Kidney (tissue), 14 donors: ENCODE results near the gene SNRPD3. TPM values are rescaled to one million over a fixed set of nuclear protein-coding genes. Genes with fewer than 3 reads are reported as not detected.

Experiments
- DNase-seq, 5 donors: peaks; one replicate each; pipeline ENCODE4 v3.0.0-alpha.2; 2013 to 2020
- FAIRE-seq: peaks from 2 replicates; lab custom pipeline; 2012; peaks lifted over from hg19 to GRCh38; lab: Jason Lieb, UNC
- H3K27ac ChIP-seq, 2 donors: one replicate each; pipeline ENCODE4 v1.7.0; 2013; ENCODE audit warnings: low read depth in 2 of 2, low read length in 2 of 2, inconsistent platforms in 1 of 2
- H3K27me3 ChIP-seq: one replicate; pipeline ENCODE4 v1.7.1; 2013; ENCODE audit warnings: low read length, inconsistent platforms; ENCODE audit not compliant: control insufficient read depth, insufficient read depth
- H3K36me3 ChIP-seq, 3 donors: one replicate each; pipeline versions ENCODE4 v1.7.0 to v1.7.1; 2013; ENCODE audit warnings: low read length in 3 of 3, control low read depth in 1 of 3, inconsistent platforms in 1 of 3; ENCODE audit not compliant: insufficient read depth in 3 of 3, control insufficient read depth in 2 of 3
- H3K4me1 ChIP-seq, 3 donors: one replicate each; pipeline versions ENCODE4 v1.7.0 to v1.7.1; 2013; ENCODE audit warnings: low read length in 3 of 3, inconsistent platforms in 1 of 3, low read depth in 1 of 3; ENCODE audit not compliant: control insufficient read depth in 2 of 3, insufficient read depth in 2 of 3
- H3K4me3 ChIP-seq, 3 donors: one replicate each; pipeline versions ENCODE4 v1.7.0 to v1.8.1; 2013; ENCODE audit warnings: low read length in 3 of 3, control low read depth in 1 of 3, inconsistent platforms in 1 of 3
- H3K9ac ChIP-seq, 3 donors: one replicate each; pipeline versions ENCODE4 v1.7.0 to v1.7.1; 2013; ENCODE audit warnings: low read length in 3 of 3, control low read depth in 1 of 3, inconsistent platforms in 1 of 3
- H3K9me3 ChIP-seq, 3 donors: one replicate each; pipeline versions ENCODE4 v1.7.0 to v1.7.1; 2013; ENCODE audit warnings: low read length in 3 of 3, control low read depth in 1 of 3, inconsistent platforms in 1 of 3; ENCODE audit not compliant: control insufficient read depth in 2 of 3, insufficient read depth in 1 of 3
- intact Hi-C: fragments of 100-400 bp; cut with DNase I; formaldehyde crosslinking; loops from one replicate; pipeline ENCODE4 v1.11.1; 2022
- polyA plus RNA-seq: library from polyadenylated mRNA; stranded (reverse); fragments of 350-450 nt; fragmentation: Illumina TruSeq; extraction: RNeasy Lipid Tissue Mini Kit (QIAGEN cat#74804); gene quantifications from one replicate; pipeline ENCODE4 v1.2.3, GENCODE V29; 2014; ENCODE audit warnings: low read depth, low replicate concordance; ENCODE audit not compliant: insufficient read depth
- total RNA-seq: library from RNA; stranded (reverse); fragmentation: NEBNext Ultra II Directional; extraction: Animal tissue kit (Norgen Biotek cat#: 25700); gene quantifications from one replicate; pipeline ENCODE4 v1.2.1, GENCODE V29; 2021
- TF ChIP-seq, protein P1 (sequence below): IDR thresholded peaks from 3 replicates; pipeline ENCODE4 v1.5.1; 2012; ENCODE audit warnings: mild to moderate bottlenecking, moderate library complexity, borderline replicate concordance; ENCODE audit not compliant: insufficient read depth; ENCODE audit errors: extremely low read depth
- donor health status: control.
- donor health status: control.
- donor health status: control.
- donor health status: control.
- donor health status: control.
- donor health status: DM: yes; HTN: yes; CAD: no.
- donor health status: Normal renal cell carcinoma (clear cell type).

Gene SNRPD3
- total and polyA plus RNA-seq, 2 donors from 2014 or later: 73.7 to 136 TPM

DNA sequence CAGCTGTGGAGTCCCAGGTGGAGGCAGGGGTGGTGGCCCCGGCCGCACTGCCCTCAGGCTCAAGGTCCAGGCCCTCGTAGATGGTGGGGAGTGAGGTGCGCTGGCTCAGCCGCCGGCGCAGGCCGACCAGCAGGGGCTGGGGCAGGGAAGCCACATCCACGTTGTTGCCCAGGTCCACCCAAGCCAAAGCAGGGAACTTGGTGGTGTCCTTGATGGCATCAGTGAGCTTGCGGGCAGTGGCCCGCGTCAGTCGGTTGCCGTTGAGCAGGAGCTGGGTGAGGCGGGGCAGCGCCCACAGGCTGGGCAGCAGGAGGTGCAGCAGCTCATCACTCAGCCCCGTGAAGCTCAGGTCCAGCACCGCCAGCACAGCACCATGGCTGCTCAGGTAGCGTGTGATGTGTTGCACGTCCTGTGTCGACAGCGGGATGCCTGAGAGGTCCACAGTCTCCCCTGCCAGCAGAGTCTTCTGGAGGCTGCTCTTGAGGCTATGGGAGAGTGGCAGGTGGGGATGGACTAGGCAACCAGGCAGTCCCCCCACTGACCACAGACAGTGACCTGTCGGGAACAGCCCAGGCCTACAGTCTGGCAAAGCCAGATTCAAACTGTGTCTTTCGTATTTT is 30.2 kb downstream of the SNRPD3 start:
- Histone ChIP-seq H3K27ac (peak overlapping the region in 1 of 2 donors; percentile 32), H3K36me3 (peaks cover 0 to 12% (median 3%) of the 10 kb centered on the region in 3 donors), H3K9me3 (no peaks in the 10 kb centered on the region), H3K9ac (no peak overlapping the region), H3K4me1 (peaks cover 3 to 6% (median 5%) of the 10 kb centered on the region in 3 donors), H3K4me3 (no peak overlapping the region), H3K27me3 (no peaks in the 10 kb centered on the region)
- peak in 1 of 5 donors; percentile 48 for DNase-seq
- TF ChIP-seq, protein P1, sequence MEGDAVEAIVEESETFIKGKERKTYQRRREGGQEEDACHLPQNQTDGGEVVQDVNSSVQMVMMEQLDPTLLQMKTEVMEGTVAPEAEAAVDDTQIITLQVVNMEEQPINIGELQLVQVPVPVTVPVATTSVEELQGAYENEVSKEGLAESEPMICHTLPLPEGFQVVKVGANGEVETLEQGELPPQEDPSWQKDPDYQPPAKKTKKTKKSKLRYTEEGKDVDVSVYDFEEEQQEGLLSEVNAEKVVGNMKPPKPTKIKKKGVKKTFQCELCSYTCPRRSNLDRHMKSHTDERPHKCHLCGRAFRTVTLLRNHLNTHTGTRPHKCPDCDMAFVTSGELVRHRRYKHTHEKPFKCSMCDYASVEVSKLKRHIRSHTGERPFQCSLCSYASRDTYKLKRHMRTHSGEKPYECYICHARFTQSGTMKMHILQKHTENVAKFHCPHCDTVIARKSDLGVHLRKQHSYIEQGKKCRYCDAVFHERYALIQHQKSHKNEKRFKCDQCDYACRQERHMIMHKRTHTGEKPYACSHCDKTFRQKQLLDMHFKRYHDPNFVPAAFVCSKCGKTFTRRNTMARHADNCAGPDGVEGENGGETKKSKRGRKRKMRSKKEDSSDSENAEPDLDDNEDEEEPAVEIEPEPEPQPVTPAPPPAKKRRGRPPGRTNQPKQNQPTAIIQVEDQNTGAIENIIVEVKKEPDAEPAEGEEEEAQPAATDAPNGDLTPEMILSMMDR: peak; percentile 3
- intact Hi-C loops: no loop called here
- no peak for FAIRE-seq

DNA sequence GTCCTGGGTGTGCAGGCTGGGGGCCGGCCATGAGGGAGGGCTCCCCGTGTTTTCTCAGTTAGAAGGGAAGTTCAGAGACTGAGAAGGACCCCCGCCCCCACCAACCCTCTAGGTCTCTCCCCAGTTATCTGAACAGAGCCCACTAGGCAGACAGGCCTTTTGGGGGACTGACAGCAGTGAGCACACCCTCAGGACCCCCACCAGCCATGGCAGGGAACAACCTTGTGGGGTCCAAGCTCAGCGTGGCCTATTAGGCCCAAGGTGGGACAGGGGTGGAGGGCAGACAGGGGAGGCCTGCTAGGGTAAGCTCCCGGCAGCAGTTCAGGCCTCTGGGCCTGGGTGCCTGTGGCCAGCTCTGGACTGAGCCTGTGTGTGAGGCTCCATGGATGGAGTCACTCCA is 31.5 kb downstream of the SNRPD3 start:
- H3K4me1 ChIP-seq: peaks cover 3 to 10% (median 5%) of the 10 kb centered on the region in 3 donors
- TF ChIP-seq, protein P1: no peak
- no peak overlapping the region for H3K9ac ChIP-seq
- H3K36me3 ChIP-seq: peaks cover 0 to 12% (median 3%) of the 10 kb centered on the region in 3 donors
- FAIRE-seq (no peak), DNase-seq (no peak)
- H3K27ac ChIP-seq: no peak overlapping the region
- H3K9me3 ChIP-seq: no peaks in the 10 kb centered on the region
- H3K4me3 ChIP-seq: no peak overlapping the region
- H3K27me3 ChIP-seq: no peaks in the 10 kb centered on the region
- intact Hi-C loops: no loop called here

DNA sequence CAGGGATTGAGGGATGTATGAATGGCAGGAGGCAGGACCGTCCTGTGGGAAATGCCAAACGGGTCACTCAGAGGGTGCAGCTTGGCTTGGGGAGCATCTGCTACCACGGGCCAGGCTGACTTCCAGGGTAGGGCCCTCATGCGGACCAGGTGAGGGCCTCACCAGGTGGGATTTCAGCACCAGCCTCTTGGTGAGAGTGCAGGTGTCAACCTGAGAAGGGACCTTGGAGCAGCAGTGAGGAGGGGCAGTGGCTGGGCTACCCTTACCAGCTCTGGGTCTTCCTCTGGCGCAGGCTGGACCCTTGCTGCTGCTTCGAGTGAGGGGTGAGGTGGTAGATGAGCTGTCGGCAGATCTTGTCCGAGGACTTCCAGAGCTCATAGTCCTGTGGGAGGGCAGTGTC is 32.1 kb downstream of the SNRPD3 start:
- intact Hi-C loops: no loop called here
- H3K4me3 ChIP-seq: no peak overlapping the region
- TF ChIP-seq, protein P1: no peak
- no peaks in the 10 kb centered on the region for H3K9me3 ChIP-seq
- peaks cover 3 to 10% (median 5%) of the 10 kb centered on the region in 3 donors for H3K4me1 ChIP-seq
- no peak overlapping the region for H3K27ac ChIP-seq
- peak in 1 of 5 donors; percentile 48 for DNase-seq
- H3K36me3 ChIP-seq: peaks cover 0 to 12% (median 3%) of the 10 kb centered on the region in 3 donors
- H3K27me3 ChIP-seq: no peaks in the 10 kb centered on the region
- FAIRE-seq: no peak
- H3K9ac ChIP-seq: no peak overlapping the region
